Neural crest cell (in vitro differentiated cells): ENCODE results near the gene GMNC. TPM values are rescaled to one million over a fixed set of nuclear protein-coding genes. Genes with fewer than 3 reads are reported as not detected.
A peak's percentile ranks its signal among the peaks of the same experiment; 100 is the strongest.
"Not testable (repeated sequence)": the region's sequence is repeated elsewhere in the genome, so short reads cannot be mapped to it uniquely, and the experiment has no call there.

ENCODE experiments used
- DNase-seq: peaks from one replicate; pipeline ENCODE4 v3.0.0; 2021; ENCODE audit warnings: low read depth, mixed read lengths, low spot score
- H3K27ac Mint-ChIP-seq: one replicate; pipeline ENCODE4 v1.8.0; 2021; ENCODE audit warnings: mild to moderate bottlenecking, mixed read lengths; ENCODE audit not compliant: unreplicated experiment
- H3K27me3 Mint-ChIP-seq: 2 replicates; pipeline ENCODE4 v1.8.0; 2021; ENCODE audit warnings: low read depth, mild to moderate bottlenecking, mixed read lengths
- H3K36me3 Mint-ChIP-seq: 2 replicates; pipeline ENCODE4 v1.8.0; 2021; ENCODE audit warnings: low read depth, mild to moderate bottlenecking, mixed read lengths
- H3K4me1 Mint-ChIP-seq: 2 replicates; pipeline ENCODE4 v1.8.0; 2021; ENCODE audit warnings: mixed read lengths
- H3K4me3 Mint-ChIP-seq: one replicate; pipeline ENCODE4 v1.8.0; 2021; ENCODE audit warnings: mild to moderate bottlenecking, mixed read lengths
- H3K9me3 Mint-ChIP-seq: 2 replicates; pipeline ENCODE4 v1.8.0; 2021; ENCODE audit warnings: mixed read lengths
- CTCF ChIP-seq: fragments of 200-600 bp; sonication (generic); conservative IDR thresholded peaks from 2 replicates; pipeline ENCODE4 v1.5.0; 2021; ENCODE audit warnings: antibody characterized with exemption, mild to moderate bottlenecking
- total RNA-seq: library from RNA; stranded (reverse); gene quantifications from 2 replicates; pipeline ENCODE4 v1.2.1, GENCODE V29; 2021

The GMNC gene
- total RNA-seq, 1 donor from 2014 or later = not detected

DNA sequence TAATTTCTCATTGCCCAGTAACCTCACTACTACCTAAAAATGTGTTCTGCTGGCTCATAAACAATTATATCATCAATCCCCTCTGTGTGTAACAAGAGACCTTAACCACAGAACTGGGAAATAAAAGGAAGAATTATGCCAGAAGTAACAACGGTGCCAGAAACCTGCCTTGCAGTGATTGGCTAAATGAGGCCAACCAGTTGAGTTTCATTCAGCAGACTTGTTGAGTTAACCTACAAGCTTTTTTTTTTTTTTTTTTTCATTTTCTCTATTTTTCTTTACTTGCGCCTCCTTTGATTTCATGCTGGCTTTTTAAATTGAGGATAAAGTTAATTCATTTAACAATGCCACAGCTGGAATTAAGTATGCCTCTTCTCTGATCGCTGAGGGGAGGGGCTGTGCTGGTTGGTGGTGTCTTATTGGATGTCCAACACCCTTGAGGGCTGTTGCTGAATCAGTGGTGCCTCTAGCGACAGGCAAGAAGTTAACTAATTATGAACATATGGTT is 30.0 kb upstream of the GMNC start:
- H3K9me3 Mint-ChIP-seq = no peaks in the 10 kb centered on the region
- no peak overlapping the region for H3K27ac Mint-ChIP-seq
- TF ChIP-seq CTCF = no peak
- H3K36me3 Mint-ChIP-seq = no peaks in the 10 kb centered on the region
- no peaks in the 10 kb centered on the region for H3K4me1 Mint-ChIP-seq
- DNase-seq = no peak
- H3K4me3 Mint-ChIP-seq = no peak overlapping the region
- H3K27me3 Mint-ChIP-seq = no peaks in the 10 kb centered on the region

DNA sequence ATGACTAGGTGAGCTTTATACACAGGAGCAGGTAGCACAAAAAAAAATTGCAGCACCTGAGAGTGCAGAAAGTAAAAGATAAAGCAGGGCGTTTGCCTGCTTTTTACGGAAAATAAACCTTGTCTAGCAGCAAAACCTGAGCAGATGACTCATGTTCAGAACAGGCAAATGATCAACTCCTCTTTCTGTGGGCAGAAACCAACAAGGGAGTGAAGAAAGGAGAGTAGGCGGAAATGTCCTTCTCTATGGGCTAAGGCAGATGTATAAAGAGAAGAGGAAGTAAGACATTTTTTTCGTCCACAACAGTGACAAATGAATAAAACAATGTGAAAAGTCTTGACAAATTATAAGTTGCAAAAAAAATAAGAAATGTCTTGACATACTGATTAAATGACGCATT is 24.5 kb upstream of the GMNC start:
- Mint-ChIP-seq H3K4me3 (no peak overlapping the region), H3K27ac (no peak overlapping the region), H3K36me3 (no peaks in the 10 kb centered on the region), H3K9me3 (no peaks in the 10 kb centered on the region), H3K27me3 (no peaks in the 10 kb centered on the region), H3K4me1 (peaks cover 3% of the 10 kb centered on the region)
- TF ChIP-seq CTCF = no peak
- no peak for DNase-seq

- Mint-ChIP-seq H3K9me3 (no peaks in the 10 kb centered on the region), H3K27ac (no peak overlapping the region), H3K36me3 (no peaks in the 10 kb centered on the region)
Observed at GRCh38 chr3:190883973-190884832, 21.7 kb upstream of the GMNC start.

GRCh38 chr3:190883141-190883540 is 20.6 kb upstream of the GMNC start:
- DNase-seq = no peak
- TF ChIP-seq CTCF = no peak
- Mint-ChIP-seq H3K27ac (no peak overlapping the region), H3K9me3 (no peaks in the 10 kb centered on the region), H3K27me3 (no peaks in the 10 kb centered on the region), H3K4me3 (no peak overlapping the region), H3K4me1 (peaks cover 3% of the 10 kb centered on the region), H3K36me3 (no peaks in the 10 kb centered on the region)

More at GRCh38 chr3:190883973-190884832, 21.7 kb upstream of the GMNC start:
- peaks cover 3% of the 10 kb centered on the region for H3K4me1 Mint-ChIP-seq
- H3K27me3 Mint-ChIP-seq = no peaks in the 10 kb centered on the region
- TF ChIP-seq CTCF = peak; percentile 97
- peak; percentile 43 for DNase-seq
- H3K4me3 Mint-ChIP-seq = no peak overlapping the region

GRCh38 chr3:190877925-190878324 is 15.4 kb upstream of the GMNC start:
- Mint-ChIP-seq H3K9me3 (no peaks in the 10 kb centered on the region), H3K27me3 (no peaks in the 10 kb centered on the region), H3K4me3 (no peak overlapping the region), H3K4me1 (no peaks in the 10 kb centered on the region), H3K36me3 (no peaks in the 10 kb centered on the region), H3K27ac (no peak overlapping the region)
- TF ChIP-seq CTCF = peak; percentile 47
- DNase-seq = no peak

- not testable (repeated sequence) for H3K4me1 Mint-ChIP-seq, H3K27ac Mint-ChIP-seq, H3K27me3 Mint-ChIP-seq, H3K9me3 Mint-ChIP-seq, H3K36me3 Mint-ChIP-seq, H3K4me3 Mint-ChIP-seq, DNase-seq
Observed at GRCh38 chr3:190876433-190876832, 13.9 kb upstream of the GMNC start.

DNA sequence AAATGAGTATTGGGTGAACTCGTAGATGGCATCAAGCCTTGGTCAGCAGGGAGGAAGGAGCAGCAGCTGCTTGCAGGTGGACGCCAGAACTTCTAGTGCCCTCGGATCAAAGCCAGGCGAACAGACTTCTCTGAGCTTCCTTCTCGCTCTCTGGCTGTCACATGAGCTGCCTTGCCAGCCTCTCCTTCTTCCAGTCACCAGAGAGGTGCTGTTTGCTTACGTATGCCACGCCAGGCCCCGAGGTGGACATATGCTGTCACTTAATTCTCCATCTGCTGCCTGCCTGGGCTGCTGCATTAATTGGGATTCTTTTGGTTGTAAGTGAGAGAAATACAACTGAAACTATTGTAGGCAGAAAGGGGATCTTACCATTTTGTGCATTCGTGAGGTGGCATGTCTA is 12.6 kb upstream of the GMNC start:
- H3K4me1 Mint-ChIP-seq, H3K27ac Mint-ChIP-seq, H3K36me3 Mint-ChIP-seq, DNase-seq, H3K27me3 Mint-ChIP-seq, H3K4me3 Mint-ChIP-seq, H3K9me3 Mint-ChIP-seq: not testable (repeated sequence)
